Neural crest cell (in vitro differentiated cells): ENCODE results near the gene FOXRED2. TPM values are rescaled to one million over a fixed set of nuclear protein-coding genes. Genes with fewer than 3 reads are reported as not detected.

Experiments
- DNase-seq: peaks from one replicate; pipeline ENCODE4 v3.0.0; 2021; ENCODE audit warnings: low read depth, mixed read lengths, low spot score
- H3K27ac Mint-ChIP-seq: one replicate; pipeline ENCODE4 v1.8.0; 2021; ENCODE audit warnings: mild to moderate bottlenecking, mixed read lengths; ENCODE audit not compliant: unreplicated experiment
- H3K27me3 Mint-ChIP-seq: 2 replicates; pipeline ENCODE4 v1.8.0; 2021; ENCODE audit warnings: low read depth, mild to moderate bottlenecking, mixed read lengths
- H3K36me3 Mint-ChIP-seq: 2 replicates; pipeline ENCODE4 v1.8.0; 2021; ENCODE audit warnings: low read depth, mild to moderate bottlenecking, mixed read lengths
- H3K4me1 Mint-ChIP-seq: 2 replicates; pipeline ENCODE4 v1.8.0; 2021; ENCODE audit warnings: mixed read lengths
- H3K4me3 Mint-ChIP-seq: one replicate; pipeline ENCODE4 v1.8.0; 2021; ENCODE audit warnings: mild to moderate bottlenecking, mixed read lengths
- H3K9me3 Mint-ChIP-seq: 2 replicates; pipeline ENCODE4 v1.8.0; 2021; ENCODE audit warnings: mixed read lengths
- total RNA-seq: library from RNA; stranded (reverse); gene quantifications from 2 replicates; pipeline ENCODE4 v1.2.1, GENCODE V29; 2021
- TF ChIP-seq, protein P1 (sequence below): fragments of 200-600 bp; sonication (generic); conservative IDR thresholded peaks from 2 replicates; pipeline ENCODE4 v1.5.0; 2021; ENCODE audit warnings: antibody characterized with exemption, mild to moderate bottlenecking

The FOXRED2 gene
- total RNA-seq, 1 donor from 2014 or later: 45.1 TPM

DNA sequence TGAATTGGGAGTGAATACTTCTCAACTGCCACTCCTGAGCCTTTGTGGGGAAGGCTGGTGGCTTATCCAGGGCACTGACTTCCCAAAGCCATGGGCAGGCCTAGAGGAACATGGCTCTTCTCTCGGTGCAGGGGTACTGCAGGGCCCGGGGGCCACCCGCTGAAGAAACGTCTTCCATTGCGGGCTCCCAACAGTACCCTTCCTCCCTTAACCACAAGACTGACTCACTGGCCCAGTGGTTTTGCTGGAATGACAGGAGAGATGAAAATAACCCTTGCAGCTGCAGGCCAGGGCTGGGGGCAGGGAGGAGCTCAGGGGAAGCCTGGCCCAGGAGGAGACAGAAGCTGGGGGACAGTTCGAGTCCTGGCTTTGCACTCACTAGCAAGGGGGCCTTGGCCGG is 38.9 kb downstream of the FOXRED2 start:
- Mint-ChIP-seq H3K36me3 (no peaks in the 10 kb centered on the region), H3K4me1 (peaks cover 4% of the 10 kb centered on the region), H3K4me3 (no peak overlapping the region), H3K27ac (no peak overlapping the region), H3K27me3 (no peaks in the 10 kb centered on the region), H3K9me3 (no peaks in the 10 kb centered on the region)
- DNase-seq: no peak
- TF ChIP-seq, protein P1, sequence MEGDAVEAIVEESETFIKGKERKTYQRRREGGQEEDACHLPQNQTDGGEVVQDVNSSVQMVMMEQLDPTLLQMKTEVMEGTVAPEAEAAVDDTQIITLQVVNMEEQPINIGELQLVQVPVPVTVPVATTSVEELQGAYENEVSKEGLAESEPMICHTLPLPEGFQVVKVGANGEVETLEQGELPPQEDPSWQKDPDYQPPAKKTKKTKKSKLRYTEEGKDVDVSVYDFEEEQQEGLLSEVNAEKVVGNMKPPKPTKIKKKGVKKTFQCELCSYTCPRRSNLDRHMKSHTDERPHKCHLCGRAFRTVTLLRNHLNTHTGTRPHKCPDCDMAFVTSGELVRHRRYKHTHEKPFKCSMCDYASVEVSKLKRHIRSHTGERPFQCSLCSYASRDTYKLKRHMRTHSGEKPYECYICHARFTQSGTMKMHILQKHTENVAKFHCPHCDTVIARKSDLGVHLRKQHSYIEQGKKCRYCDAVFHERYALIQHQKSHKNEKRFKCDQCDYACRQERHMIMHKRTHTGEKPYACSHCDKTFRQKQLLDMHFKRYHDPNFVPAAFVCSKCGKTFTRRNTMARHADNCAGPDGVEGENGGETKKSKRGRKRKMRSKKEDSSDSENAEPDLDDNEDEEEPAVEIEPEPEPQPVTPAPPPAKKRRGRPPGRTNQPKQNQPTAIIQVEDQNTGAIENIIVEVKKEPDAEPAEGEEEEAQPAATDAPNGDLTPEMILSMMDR: no peak

DNA sequence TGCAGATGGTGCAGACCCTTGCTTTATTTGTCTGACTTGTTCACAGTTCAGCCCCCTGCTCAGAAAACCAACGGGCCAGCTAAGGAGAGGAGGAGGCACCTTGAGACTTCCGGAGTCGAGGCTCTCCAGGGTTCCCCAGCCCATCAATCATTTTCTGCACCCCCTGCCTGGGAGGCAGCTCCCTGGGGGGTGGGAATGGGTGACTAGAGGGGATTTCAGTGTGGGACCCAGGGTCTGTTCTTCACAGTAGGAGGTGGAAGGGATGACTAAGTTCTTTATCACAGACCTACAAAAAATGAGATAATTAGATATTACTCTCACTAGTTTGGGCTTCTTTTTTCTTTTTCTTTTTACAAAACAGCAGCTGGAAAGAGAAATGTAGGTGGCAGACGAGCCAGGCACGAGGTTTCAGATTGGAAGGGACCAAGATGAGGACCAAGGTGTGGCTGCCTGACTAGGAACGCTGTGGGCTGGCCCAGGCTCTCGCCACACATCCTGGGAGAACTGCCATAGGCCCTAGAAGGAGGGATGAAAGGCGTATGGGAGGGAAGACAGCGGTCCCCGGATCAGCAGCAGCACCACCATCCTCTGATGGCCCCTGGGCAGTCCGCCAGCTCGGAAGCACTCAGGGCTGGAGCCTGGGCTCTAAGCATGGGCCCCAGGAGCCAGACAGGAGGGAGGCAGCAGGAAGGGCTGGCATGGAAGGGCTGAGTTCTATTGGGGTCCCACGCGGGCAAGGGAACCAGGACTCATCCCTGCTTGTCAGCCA is 39.6 kb downstream of the FOXRED2 start:
- DNase-seq: no peak
- Mint-ChIP-seq H3K4me3 (no peak overlapping the region), H3K9me3 (no peaks in the 10 kb centered on the region), H3K36me3 (no peaks in the 10 kb centered on the region), H3K4me1 (peaks cover 4% of the 10 kb centered on the region), H3K27me3 (no peaks in the 10 kb centered on the region), H3K27ac (peak overlapping the region; percentile 43)
- TF ChIP-seq, protein P1: no peak

DNA sequence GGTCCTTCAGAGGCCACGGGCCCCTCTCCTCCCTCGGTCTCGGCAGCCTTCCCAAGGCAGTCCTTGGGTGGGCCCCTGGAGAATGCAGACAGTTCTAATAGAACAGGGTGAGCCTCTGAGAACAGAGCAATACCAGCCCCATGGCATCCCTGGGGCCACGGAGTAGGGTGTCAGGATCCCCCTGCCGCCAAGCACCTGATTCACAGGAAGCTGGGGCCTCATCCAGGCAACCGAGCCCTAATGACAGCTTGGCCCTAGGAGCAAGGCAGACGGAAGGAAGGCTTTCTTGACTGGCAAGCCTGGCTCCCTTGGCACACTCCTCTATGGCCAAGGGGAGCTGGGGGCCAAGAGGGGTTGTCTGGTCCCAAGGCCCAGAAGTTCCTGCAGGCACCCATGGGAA is 40.6 kb downstream of the FOXRED2 start:
- Mint-ChIP-seq H3K9me3 (no peaks in the 10 kb centered on the region), H3K36me3 (no peaks in the 10 kb centered on the region), H3K4me3 (no peak overlapping the region), H3K27me3 (no peaks in the 10 kb centered on the region), H3K27ac (no peak overlapping the region), H3K4me1 (peaks cover 4% of the 10 kb centered on the region)
- DNase-seq: no peak
- TF ChIP-seq, protein P1: no peak

DNA sequence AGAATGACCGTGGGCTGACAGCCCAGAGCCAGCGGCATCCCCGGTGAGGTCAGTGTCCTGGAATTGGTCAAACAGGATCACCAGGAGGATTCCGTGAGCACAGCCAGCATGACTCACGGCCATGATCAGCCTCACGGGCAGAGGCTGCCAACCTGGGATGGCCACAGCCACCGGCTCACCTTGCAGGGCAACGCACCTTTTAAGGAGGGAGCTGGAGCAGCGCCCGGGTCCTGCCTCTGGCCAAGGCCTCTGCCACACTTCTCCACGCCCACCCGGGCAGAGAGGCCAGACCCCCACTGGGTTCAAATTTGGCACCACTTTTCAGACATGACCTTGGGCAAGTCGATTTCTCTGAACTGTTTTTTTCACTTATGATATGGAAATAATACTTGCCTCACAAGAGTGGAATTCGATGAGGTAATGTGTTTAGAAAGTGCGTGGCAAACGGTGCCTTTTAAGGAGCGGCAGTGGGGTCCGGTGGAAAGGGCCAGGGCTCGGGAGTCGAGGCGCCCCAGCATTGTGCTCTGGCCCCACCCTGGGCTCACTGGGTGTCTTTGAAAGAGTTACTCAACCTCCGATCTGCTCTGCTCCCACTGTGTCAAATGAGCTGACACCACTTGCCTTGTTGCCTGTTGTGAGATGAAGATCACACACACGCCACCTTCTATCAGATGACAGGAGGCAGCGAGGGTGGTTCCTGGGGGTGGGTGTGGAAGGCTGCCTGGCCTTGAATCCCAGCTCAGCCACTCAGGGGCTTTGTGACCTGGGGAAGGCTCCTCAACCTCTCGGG is 41.4 kb downstream of the FOXRED2 start:
- Mint-ChIP-seq H3K4me3 (no peak overlapping the region), H3K4me1 (peaks cover 4% of the 10 kb centered on the region), H3K36me3 (no peaks in the 10 kb centered on the region), H3K27ac (no peak overlapping the region), H3K9me3 (no peaks in the 10 kb centered on the region), H3K27me3 (no peaks in the 10 kb centered on the region)
- DNase-seq: no peak
- TF ChIP-seq, protein P1: no peak

DNA sequence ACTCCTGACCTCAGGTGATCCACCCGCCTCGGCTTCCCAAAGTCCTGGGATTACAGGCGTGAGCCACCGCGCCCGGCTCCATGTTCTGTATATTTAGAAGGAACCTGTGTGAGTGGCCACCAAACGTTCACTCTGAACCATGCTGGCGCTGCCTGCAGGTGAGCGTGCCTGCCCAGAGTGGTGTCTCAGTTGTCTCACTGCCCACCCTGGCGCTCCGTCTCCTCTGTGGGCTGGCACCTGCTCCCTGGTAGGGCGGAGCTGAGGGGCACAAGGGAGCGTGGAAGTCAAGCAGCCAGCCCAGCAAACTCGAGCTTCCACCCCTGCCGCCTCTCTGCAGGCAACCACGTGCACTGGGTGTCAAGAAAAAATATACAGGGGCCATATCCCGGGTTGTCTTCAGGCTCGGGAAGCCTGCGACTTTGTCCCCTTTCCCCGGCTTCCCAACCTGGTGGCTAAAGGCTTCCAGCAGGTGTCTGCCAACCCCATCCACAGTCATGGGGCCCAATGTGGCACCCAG is 42.1 kb downstream of the FOXRED2 start:
- no peaks in the 10 kb centered on the region for H3K36me3 Mint-ChIP-seq
- H3K4me3 Mint-ChIP-seq: no peak overlapping the region
- H3K9me3 Mint-ChIP-seq: no peaks in the 10 kb centered on the region
- no peak overlapping the region for H3K27ac Mint-ChIP-seq
- no peaks in the 10 kb centered on the region for H3K4me1 Mint-ChIP-seq
- no peaks in the 10 kb centered on the region for H3K27me3 Mint-ChIP-seq
- no peak for DNase-seq
- TF ChIP-seq, protein P1: no peak
